Stromal cell of bone marrow (primary cell): ENCODE measurements around the gene NEU2.
"Not testable (repeated sequence)": the region's sequence is repeated elsewhere in the genome, so short reads cannot be mapped to it uniquely, and the experiment has no call there.

Experiments
- DNase-seq: peaks from one replicate; pipeline ENCODE4 v3.0.0-alpha.2; 2012; ENCODE audit warnings: low read depth

The NEU2 gene

DNA sequence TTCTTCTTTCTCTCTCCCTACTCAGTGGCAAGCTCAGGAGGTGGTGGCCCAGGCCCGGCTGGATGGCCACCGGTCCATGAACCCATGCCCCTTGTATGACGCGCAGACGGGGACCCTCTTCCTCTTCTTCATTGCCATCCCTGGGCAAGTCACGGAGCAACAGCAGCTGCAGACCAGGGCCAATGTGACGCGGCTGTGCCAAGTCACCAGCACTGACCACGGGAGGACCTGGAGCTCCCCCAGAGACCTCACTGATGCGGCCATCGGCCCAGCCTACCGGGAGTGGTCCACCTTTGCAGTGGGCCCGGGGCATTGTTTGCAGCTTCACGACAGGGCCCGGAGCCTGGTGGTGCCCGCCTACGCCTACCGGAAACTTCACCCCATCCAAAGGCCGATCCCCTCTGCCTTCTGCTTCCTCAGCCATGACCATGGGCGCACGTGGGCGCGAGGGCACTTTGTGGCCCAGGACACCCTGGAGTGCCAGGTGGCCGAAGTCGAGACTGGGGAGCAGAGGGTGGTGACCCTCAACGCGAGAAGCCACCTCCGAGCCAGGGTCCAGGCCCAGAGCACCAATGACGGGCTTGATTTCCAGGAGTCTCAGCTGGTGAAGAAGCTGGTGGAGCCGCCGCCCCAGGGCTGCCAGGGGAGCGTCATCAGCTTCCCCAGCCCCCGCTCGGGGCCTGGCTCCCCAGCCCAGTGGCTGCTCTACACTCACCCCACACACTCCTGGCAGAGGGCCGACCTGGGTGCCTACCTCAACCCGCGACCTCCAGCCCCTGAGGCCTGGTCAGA, 1.8 kb downstream of the NEU2 start:
- no peak for DNase-seq

GRCh38 chr2:233035426-233036161, 3.1 kb downstream of the NEU2 start:
- no peak for DNase-seq

- DNase-seq, result no peak
Measured at GRCh38 chr2:233036162-233036838, 3.8 kb downstream of the NEU2 start.

GRCh38 chr2:233037078-233037477, 4.6 kb downstream of the NEU2 start:
- no peak for DNase-seq

DNA sequence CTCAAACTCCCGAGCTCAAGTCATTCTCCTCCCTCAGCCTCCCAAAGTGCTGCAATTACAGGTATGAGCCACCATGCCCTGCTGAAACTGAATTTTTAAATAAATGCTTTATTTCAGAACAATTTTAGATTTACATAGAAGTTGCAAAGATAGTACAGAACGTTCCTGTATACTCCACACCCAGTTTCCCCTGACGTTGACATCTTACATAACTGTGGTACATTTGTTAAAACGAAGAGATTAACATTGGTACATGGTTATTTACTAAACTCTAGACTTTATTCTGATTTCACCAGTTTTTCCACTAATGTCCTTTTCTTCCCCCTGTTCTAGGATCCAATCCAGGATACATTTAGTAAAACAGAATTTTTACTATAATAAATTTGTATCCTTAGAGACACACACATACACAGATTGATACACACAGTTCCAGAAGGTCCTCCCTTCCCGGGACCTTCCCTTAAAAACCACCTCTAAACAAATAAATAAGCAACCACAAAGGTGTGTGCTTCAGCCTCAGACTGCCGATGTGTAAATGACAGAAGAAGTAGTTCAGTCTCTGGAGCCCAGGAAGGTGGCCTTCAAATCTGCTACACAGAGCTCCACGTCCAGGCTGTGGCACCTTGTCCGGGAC, 6.9 kb downstream of the NEU2 start:
- no peak for DNase-seq

GRCh38 chr2:233039846-233040530, 7.5 kb downstream of the NEU2 start:
- no peak for DNase-seq

DNA sequence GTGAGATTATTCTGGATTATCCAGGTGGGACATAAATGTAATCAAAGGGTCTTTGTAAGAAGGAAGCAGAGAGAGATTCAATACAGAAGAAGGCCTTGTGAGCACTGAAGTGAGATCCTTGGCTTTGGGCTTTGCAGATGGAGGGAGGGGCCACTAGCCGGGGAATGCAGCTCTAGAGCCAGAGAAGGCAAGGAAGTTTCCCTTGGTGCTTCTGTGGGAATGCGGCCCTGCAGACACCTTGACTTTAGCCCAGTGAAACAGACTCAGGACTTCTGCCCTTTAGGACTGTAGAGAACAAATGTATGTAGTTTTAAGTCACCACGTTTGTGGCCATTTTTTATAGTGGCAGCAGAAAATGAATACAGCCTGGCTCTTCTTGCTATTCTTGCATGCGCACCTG, 8.1 kb downstream of the NEU2 start:
- no peak for DNase-seq

DNA sequence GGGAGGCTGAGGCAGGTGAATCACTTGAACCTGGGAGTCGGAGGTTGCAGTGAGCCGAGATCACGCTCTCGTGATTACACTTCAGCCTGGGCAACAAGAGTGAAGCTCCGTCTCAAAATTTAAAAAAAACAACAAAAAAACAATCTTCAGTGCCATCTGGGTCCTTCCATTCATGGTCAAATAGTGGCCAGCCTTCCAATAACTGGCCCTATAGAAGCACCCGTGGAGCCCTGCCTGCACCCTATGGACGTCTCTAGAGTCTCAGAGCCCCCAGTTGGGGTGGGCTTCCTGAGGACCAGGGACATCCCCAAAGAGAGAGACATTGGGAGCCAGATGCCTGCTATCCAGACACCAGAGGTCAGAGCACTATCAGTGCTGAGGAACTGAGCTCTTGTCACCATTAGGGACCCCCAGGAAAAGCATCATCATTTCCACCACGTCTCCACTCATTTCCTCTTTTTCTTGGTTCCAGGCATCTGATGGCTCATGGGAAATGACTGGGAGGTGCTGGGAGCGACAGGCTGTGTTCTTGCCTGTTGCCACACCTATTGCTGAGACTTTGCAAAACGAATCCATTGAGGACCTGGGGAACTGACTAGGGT, 9.4 kb downstream of the NEU2 start:
- no peak for DNase-seq

DNA sequence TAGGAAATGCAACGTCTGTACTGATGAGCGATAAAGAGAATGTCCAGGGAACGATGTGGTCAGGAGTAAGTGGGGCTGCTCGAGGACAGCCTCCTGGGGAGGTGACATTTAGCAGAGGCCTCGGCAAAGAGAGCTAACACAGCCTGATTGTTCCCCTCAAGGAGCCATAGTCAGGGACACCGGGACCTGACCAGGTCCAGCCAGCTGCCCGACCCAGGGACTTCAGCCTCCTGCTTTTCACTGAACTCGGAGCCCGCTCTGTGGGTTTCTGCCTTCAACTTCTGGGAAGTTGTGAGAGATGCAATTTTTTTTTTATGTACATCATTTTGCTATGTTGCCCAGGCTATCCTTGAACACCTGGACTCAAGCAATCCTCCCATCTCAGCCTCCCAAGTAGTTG, 10.1 kb downstream of the NEU2 start:
- DNase-seq, result no peak

GRCh38 chr2:233044974-233045605, 12.6 kb downstream of the NEU2 start:
- DNase-seq, result no peak

DNA sequence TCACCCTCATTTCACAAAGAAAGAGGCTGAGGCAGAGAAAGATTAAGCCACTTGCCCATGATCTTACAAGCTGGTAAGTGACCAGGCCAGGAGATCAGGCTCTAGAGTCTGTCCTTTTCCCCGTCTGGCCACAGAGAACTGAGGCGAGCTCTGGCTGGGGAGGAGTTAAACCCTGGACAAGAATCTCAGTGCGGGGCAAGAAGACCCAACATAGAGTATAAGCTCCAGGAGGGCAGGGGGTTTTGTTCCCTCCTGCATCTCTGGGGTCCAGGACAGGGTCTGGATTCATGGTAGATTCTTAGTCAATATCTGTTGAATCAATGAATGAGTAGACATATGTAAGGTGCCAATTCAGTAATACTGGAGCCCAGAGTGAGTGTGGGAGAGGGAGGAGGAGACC, 14.7 kb downstream of the NEU2 start:
- no peak for DNase-seq

DNA sequence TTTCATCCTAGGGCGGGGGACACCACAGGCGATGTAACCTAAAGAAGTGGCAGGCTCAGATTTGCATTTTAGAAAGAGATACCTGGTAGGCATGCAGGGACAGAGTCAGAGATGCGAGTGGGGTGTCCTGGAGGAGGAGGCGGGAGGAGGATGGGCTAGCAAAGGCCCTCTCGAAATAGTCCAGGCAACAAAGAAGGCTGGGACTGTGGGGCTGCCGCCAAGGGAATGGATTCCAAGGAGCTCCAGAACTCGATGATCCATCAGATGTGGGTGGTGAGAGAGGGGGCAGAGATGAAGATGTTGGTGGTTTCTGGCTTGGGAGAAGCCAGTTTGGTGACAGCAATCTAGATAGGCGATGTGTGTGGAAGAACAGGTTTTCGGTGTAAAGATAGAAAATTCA, 15.2 kb downstream of the NEU2 start:
- DNase-seq, result no peak

DNA sequence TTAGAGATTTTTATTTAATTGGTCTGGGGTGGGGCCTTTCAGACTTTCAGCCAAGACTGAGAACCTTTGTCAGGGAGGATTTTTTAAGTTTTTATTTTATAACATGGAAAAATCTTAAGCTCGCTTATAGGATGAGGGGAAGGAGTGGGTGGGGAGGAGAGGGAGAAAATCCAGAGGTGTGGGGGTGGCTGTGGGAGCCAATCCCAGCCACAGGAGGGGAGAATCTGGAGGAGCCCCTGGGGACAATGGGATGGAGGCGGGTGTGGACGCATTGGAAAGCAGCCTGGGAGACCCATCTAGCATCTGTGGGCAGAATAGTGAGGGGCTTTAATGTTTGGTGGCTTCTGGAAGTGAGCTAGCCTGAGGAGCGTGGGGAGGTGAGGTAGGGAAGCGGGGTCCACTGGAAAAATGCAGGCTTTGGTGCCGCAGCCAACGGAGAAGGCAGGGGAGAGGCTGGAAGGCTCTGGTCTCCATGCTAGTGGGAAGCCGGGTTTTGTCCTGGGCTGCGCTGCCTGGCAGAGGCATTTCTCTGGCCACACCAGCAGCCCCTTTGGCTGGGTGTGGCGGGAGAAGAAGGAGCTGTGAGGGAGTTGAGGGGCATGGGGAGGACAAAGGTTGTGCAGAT, 16.2 kb downstream of the NEU2 start:
- no peak for DNase-seq

DNA sequence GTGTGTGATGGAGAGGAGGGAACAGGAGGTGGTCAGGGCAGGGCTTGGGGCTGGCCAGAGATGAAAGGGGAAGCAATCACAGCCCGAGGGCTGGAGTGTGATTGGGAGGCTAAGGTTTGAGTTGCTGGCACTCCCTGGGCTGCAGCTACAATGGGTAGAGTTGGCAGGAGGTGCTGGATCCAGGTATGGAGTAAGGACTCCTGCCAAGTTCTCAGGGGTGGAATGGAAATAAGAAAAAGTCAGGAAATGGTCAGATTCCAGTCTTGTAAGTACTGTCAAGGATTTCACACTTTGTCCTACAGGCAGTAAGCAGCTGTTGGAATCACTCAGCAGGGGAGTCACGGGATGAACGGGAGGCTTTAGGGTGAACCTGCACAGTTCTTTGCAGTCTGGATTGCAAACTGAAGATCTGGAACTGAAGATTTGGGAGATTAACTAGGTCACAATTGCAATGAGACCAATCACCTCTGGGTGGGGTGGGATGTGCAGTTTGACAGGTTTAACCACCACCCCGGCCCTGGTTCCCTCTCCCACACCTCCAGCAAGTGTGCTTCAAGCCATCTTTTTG, 16.8 kb downstream of the NEU2 start:
- DNase-seq, result no peak

DNA sequence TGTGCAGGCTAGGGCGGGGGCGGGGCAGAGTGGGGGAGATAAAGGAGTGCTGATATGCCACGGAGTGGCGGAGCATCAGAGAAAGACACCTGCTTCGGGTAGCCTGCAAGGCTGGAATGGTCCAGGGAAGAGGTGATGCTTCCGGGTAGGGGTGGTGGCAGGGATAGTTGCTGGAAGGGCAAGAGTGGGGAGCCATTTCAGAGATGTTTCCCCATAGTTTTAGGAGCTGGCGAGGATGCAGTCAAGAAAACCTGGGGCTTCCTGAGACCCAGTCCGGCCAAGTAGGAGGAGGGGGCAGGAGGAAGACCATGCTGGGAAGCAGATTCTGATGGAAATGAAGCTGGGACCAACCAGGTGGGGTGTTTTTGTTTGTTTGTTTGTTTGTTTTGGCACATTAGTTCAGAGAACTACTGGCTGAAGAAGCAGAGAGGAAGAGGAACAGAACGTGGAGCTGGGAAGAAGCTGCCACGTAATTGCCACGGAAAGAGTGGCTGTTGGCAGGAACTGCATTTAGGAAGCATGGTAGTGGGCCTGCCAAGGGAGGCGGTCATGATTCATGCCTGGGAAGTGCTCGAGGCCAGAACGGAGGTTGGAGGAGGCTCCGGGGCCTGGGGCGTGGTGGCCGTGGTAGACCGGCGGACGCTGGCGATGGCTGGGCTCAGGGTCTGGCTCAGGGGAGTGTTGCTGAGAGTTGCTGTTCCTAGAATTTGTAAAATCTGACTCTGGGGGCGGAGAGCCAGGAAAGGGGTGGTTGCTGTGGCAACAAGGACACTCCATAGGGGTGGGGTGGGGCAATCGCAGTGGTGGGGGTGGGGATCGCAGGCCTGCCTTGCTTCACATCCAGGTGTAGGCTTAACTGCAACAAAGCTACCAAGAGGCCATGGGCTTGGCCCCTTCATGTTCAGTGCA, 19.0 kb downstream of the NEU2 start:
- DNase-seq, result peak; percentile 64

- not testable (repeated sequence) for DNase-seq
Measured at GRCh38 chr2:233052517-233052916, 20.0 kb downstream of the NEU2 start.

DNA sequence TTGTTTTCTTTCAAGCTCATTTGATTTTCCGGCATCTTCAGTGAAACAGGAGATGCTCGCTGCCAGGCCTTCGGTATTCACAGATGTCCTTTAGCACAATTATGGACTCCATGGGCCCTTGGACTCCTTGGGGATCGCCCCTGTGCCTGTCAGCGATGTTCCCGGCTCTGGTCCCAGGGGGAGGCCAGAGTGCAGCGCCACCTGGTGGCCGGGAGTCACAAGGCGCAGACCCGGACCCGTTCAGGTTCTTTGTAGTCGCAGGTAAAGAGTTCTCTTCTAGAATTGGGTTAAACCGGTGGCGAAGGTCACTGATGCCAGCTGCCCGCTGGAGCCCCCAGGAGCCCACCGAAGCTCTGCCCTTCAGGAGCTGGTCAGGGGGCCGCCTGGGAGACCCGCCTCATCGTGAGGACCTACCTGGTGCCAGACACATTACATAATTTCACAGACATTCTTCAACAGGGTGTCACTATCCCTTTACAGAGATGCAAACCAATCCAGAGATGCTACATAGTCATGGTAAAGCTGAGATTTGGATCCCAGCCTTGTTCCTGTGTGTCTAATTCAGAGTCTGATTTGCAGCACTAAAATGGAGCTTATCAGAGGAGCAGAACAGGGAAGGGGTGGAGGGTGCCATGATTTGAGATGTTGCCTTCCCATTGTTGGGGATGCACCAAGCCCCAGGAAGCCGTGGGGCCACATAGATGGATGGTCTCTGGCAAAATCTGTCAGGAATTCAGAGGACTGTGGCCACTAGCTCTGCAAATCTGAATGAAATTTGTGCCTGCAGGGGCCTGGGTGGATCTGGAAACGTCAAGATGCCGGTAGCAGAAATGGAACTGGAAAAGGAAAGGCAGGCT, 21.7 kb downstream of the NEU2 start:
- no peak for DNase-seq

GRCh38 chr2:233055362-233055761, 22.9 kb downstream of the NEU2 start:
- no peak for DNase-seq
